NCI-H2107 treated with DMSO at 0.1 percent for 48 hours (cell line): Measurements from ENCODE around the gene RBFA.
"Not testable (repeated sequence)": the region's sequence is repeated elsewhere in the genome, so short reads cannot be mapped to it uniquely, and the experiment has no call there.

Experiments used
- DNase-seq: peaks from one replicate; lab custom pipeline; 2025; ENCODE audit not compliant: unreplicated experiment; lab: John Stamatoyannopoulos, UW

Gene RBFA

GRCh38 chr18:80034068-80034851 lies at the start of gene RBFA:
Gene RBFA, plus strand, starts transcription at chr18:80034434. Its CDS starts 62 bp downstream, at chr18:80034496.
- peak; percentile 94 for DNase-seq

GRCh38 chr18:79985172-79985571 lies 49.1 kb upstream of the RBFA start:
- no peak for DNase-seq

DNA sequence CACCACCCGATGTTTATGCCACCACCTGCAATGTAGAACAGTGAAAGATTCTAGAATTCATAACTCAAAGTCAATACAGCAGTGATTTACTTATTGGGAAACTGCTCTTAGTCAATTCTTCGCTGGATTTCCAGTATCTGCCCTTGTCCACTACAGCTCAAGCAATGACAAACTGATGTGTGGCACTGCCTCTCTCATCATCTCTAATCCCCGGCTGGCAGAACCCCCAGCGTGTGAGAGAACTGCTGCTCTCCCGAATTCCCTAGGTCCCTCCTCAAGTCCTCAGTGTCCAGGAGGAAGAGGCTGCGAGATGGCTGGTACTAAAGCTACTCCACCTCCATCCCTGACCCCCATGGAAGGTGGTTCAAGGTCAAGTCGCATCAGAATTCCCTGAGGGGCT lies 47.5 kb upstream of the RBFA start:
- no peak for DNase-seq

DNA sequence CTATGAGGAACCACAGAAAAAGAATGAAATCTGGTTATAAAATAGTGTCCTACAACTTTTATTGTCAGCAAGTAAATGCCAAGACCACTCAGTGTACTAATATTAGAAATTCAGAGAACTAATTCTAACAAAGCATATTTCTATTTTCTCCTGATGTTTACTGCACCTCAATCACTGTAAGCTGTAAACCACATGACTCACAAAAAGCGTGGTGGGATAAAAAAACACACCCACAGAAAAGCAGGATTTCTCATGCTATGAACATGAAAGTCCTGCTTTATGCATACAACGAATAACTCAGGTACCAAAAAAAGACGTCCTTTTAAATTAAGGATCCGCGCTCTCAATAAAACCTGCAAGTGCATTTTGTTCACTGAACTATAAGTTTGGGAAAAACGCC lies 46.7 kb upstream of the RBFA start:
- DNase-seq, result no peak

DNA sequence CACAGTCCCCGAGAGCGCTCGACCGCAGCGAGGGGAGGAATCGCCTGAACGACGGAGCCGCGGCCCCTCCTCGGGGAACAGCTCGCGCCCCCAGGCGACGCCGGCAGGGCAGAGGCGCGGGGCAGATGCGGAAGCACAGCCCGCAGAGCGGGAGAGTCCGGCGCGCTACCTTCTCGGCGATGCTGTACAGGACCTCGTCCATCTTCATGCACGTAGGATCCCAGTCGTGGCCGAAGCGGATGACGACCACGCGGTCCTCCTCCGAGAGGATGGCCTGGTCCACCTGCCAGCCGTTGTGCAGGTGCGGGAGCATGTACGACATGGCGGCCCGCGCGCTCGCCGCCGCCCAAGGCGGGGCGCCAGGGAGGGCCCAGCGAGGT lies 46.2 kb upstream of the RBFA start:
- DNase-seq, result peak; percentile 21

- DNase-seq, result peak; percentile 62
These were observed 45.6 kb upstream of the RBFA start, which contains the start of gene TXNL4A for GRCh38 chr18:79988451-79989194. Gene TXNL4A, minus strand, starts transcription at chr18:79988563. Its CDS starts 171 bp downstream, at chr18:79988392.

GRCh38 chr18:79989195-79989497 lies 45.1 kb upstream of the RBFA start:
- DNase-seq, result no peak

DNA sequence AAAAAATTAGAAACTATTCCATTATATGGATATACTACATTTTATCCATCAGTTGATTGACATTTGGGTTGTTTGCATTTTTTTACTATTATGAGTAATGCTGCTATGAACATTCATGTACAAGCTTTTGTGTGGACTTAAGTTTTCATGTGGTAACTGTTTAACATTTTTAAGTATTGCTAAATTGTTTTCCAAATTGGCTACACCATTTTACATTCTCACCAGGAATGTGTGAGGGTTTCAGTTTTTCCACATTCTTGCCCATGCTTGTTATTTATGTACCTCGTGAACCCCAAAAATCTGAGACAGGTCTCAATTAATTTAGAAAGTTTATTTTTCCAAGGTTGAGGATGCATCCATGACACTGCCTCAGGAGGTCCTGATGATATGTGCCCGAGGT lies 42.7 kb upstream of the RBFA start:
- DNase-seq, result no peak

GRCh38 chr18:79999701-80000100 lies 34.5 kb upstream of the RBFA start:
- not testable (repeated sequence) for DNase-seq

GRCh38 chr18:80000877-80001276 lies 33.4 kb upstream of the RBFA start:
- no peak for DNase-seq

- no peak for DNase-seq
These were observed 31.8 kb upstream of the RBFA start for GRCh38 chr18:80002468-80002867.

GRCh38 chr18:80004600-80005342 lies 29.5 kb upstream of the RBFA start:
- no peak for DNase-seq

DNA sequence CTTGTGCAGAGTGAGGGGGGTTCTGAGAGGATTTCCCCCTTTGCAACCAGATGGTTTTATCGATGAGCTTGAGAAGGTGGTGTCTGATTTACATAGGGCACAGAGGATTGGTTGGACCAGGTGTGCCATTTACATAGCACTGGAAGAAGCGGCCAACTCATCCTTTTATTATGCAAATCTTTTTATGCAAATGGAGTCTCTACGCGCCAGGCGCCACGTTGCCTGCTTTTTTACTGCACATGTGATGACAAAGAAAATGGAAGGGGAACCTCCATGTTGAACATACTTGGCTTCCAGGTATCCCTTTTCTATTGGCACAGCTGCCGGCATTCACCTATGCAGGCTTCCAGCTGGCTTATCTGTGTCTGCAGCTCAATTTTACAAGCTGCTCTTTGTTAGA lies 27.5 kb upstream of the RBFA start:
- DNase-seq, result no peak

DNA sequence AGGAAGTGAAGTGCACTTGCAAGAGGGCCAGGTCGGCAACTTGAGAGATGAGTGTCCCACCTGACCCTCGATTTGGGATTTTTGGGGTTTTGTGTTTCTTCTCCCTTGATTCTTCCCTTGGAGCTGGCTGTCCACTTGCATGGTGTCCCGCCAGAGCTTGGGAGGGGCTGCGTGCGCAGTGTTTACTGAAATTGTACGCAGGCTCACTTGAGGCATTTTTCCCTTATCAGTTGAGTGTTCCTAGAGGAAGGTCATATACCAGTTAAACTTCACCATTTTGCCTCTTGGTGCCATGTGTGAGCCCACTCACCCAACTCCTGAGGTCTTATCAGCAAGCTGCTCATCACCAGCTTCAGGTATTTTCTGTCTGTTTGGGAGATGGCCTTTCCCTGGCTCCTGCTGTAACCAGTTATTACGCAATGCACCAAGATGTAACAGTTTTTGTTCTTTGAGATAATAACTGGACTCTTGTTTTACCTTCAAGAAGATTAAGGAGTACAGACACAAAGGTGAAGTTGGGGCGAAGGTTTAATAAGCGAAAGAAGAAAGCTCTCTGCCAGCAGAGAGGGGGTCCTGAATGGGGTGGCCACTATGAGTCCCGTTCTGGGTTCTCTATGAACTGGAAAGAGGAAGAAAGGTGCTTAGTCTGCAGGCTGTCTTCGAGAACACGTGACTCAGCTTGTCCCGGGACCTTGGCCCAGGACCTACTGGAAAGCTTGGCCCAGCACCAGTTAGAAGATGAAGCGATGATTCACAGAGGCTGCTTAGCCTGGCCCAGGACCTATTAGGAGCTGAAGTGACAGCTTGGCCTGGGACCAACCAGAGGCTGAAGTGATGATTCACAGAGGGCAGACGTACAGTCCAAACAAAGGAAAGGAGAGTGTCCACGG lies 24.3 kb upstream of the RBFA start:
- DNase-seq, result no peak

GRCh38 chr18:80010551-80010906 lies 23.7 kb upstream of the RBFA start:
- DNase-seq, result no peak

DNA sequence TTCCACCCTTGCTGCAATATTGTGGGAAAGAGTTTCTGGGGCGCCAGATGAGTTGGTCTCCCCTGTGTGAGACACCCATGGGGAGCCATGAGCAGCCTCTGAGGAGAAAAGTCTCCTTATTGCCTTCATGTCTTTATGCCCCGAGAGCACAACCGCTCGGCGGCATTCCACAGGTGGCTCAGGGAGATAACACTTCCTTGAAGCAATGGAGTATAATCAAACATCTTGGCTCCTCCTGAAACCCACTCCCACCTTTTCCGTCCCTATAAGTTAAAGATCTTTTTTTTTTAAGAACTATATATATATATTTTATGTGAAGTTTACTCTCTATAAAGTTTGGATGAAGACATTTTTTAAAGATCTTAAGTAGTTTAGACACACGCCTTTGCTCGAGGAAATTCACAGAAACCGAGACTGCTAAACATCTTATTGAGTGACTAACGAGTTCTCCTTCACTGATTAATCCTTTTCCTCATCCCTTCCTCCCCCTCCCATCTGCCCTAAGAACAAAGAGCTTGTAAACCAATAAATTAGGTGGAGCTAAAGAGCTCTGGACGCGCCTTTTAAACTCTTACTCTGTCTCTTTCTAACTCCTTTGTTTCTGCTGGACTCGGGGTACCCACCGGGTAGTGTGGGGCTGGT lies 22.6 kb upstream of the RBFA start:
- DNase-seq, result not testable (repeated sequence)

- DNase-seq, result no peak
These were observed 21.5 kb upstream of the RBFA start for GRCh38 chr18:80012714-80013113.

DNA sequence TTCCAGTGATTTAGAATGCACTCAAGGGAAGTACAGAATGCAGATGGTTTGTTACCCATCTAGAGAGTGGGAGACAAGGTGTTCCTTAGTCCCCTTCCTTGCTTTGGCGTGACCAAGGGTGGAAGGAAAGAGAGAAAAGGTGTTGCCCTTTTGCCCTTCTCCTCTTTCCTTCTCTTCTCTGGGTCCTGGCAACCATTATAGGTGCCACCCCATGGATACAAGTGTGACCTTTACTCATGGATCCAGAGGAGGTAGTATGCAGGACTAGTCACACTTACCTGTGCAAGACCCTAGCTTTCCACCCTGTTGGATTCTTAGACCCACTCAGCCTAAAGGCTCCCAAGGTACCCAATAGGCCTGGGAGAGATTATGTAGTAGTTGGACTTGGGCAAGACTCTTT lies 11.6 kb upstream of the RBFA start:
- no peak for DNase-seq

DNA sequence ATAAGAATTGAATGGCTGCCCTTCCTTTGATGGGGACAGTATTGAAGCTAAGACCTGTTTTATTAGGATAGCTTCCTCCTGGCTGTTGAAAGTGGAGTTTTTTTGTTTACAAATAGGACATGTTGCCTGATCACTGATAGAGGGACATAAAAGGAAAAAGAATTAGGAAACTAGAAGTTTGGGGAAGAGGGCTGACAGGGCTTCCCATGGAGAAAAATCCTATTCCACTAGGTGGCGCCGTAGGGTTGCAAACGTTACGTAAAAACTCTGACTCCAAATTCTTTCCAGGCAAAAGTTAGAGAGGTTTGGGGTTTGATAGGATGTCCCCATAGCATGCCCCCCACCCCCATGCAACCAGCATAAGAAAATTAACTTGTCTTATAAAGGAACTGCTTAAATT lies 11.1 kb upstream of the RBFA start:
- DNase-seq, result no peak

DNA sequence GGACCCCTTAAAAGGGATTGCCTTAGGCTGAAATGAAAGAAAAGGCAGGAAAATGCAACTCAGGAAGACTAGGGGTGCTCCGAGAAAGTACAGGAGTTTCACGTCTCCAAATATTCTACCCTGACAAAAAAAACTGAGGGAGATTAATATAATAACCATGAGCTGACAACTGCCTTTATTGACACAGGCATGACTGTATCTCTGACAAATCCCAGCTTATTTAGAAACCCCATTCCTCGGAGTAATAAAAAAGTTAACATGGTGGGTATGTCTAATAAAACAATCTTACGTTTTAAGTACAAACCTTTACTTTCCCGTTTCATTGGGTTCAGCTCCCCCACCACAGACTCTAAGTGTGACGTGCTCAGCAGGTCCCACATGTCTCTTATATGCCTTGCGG lies 7.9 kb upstream of the RBFA start:
- DNase-seq, result no peak
